HG03460 (cell line): Measurements from ENCODE around the gene DUOX2.
"Not testable (repeated sequence)": the region's sequence is repeated elsewhere in the genome, so short reads cannot be mapped to it uniquely, and the experiment has no call there.

Experiments
- ATAC-seq: cut with Tn5 transposase; IDR thresholded peaks from one replicate; pipeline ENCODE4 v1.9.1; 2021; ENCODE audit not compliant: unreplicated experiment

The DUOX2 gene

GRCh38 chr15:45102226-45102625, 11.7 kb downstream of the DUOX2 start:
- ATAC-seq: no peak

- no peak for ATAC-seq
Observed at GRCh38 chr15:45101749-45102148, 12.2 kb downstream of the DUOX2 start.

GRCh38 chr15:45100884-45101625, 12.9 kb downstream of the DUOX2 start:
- no peak for ATAC-seq

- ATAC-seq: no peak
Observed at GRCh38 chr15:45099549-45100165, 14.3 kb downstream of the DUOX2 start.

GRCh38 chr15:45097466-45097865, 16.5 kb downstream of the DUOX2 start:
- no peak for ATAC-seq

GRCh38 chr15:45095661-45096060, 18.3 kb downstream of the DUOX2 start:
- ATAC-seq: no peak

- no peak for ATAC-seq
Observed at GRCh38 chr15:45094358-45094730, 19.6 kb downstream of the DUOX2 start.

DNA sequence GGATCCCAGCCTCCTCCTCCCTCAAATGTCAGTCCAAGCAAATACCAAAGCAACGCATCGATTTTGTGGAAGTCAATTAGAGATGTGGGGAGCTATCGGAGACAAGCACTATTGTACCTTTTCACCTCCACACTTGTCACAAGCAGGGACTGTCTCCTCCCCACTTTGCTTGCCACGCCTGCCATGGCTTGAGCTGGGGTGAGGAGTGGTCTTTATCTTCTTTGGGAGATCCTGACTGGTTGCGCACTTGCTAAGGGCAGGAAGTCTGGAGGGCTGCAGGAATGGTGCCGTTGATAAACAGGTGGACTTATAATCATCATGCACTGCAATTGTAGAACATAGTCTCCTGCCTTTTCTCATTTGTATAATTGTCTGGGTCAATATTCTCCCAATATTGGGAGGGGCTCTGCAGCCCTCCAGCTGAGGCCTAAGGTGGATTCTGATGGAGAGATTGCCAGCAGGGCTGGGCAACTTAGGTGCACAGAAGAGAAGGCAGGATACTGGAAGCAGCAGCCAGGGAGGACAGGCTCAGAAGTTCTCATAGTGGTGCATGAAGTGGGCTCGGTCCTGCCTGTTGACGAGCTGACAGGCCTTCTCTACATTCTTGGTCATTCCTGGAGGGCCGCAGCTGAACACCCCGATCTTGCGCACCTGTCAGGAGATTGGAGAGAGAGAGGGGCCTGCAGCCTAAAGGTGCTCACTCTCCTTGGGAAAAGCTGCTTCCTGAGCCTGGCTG, 20.2 kb downstream of the DUOX2 start:
- no peak for ATAC-seq

- ATAC-seq: no peak
Observed at GRCh38 chr15:45093013-45093412, 21.0 kb downstream of the DUOX2 start.

DNA sequence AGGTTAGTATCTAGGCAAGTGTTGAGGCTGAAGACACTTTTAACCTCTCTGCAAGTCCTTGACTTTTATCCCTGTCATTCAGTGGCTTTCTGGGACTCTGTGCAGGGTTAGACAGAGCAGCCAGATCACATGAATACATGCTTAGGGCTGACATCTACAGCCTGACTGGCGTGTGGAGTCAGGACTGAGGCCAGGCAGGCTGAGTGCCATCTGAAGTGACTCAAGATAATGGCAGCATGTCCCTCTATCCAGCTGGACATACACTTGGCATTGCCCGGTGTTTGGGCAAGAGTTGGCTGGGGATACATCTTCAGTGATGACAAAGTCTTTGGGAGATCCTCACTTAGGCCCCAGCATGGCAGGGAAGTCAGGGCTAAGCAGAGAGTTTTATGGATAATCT, 22.4 kb downstream of the DUOX2 start:
- no peak for ATAC-seq

GRCh38 chr15:45091161-45091560, 22.8 kb downstream of the DUOX2 start:
- no peak for ATAC-seq

GRCh38 chr15:45089712-45090373, 24.1 kb downstream of the DUOX2 start:
- no peak for ATAC-seq

- ATAC-seq: no peak
Observed at GRCh38 chr15:45088801-45089711, 24.9 kb downstream of the DUOX2 start.

GRCh38 chr15:45087513-45087912, 26.5 kb downstream of the DUOX2 start:
- ATAC-seq: no peak

GRCh38 chr15:45084163-45084562, 29.8 kb downstream of the DUOX2 start:
- ATAC-seq: no peak

- ATAC-seq: no peak
Observed at GRCh38 chr15:45083223-45083622, 30.7 kb downstream of the DUOX2 start.

DNA sequence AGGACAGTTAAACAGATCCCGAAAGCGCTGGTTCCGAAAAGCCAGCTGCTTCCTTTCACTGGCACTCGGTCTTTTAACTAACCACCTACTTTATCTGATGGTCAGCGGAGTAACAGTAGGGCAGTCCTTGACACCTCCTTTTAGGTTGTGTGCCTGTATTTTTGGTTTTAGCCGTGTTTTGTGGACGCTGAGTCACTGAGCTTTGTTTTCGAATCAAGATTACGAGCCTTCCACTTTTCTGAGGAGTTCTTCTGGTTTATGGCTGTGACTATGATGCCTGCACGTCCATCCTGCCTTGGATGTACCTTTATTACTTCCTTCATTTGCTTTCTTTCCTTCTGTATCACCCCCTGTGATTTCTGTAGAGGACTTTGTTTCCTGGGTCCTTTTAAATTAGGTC, 31.6 kb downstream of the DUOX2 start:
- ATAC-seq: not testable (repeated sequence)

DNA sequence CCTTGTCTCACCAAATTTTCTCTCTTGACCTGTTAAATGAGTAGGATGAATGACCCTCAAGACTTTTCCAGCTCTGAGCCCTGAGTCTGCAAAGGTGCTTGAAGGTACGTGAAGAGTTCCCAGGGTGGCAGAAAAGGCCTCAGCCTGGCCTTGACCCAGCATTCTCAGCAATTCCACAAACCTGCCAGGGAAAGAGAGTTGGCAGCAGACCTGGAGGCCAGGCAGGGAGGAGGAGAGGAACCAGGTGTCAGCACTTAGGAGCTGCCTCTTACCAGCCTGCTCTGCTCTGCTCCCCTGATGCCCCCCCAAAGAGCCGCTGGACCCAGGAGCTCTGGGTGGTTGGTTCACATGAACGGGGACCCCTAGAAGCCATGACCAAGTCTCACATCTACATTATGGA, 33.4 kb downstream of the DUOX2 start:
- not testable (repeated sequence) for ATAC-seq

DNA sequence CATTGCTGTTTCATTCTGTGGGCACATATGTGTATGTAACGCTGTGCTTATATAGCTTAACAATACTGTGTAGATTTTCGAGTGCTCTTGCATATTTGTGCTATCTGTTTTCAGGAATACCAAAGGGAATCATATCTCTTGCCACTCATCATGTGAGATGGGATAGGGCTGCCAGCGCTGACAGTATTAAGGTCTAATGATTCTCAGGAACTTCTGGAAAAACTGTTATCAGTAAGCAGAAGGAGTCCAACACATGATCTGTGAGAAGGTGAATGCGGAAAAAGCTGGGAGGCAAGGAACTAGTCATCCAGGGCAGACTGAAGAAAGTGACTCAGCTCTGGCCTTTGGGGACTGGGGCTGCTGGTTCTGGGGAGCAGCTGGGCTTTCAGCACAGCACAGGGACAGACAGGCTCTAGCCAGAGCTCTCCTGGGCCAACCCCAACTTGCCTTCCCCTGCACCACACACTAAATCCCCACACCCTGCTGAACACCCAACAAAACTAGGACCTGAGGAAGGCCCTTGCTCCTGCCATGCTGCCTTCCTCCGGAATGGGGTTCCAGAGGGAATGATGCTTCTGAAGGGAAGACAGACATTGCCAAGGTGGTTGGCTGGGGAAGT, 34.2 kb downstream of the DUOX2 start:
- ATAC-seq: not testable (repeated sequence)

- ATAC-seq: not testable (repeated sequence)
Observed at GRCh38 chr15:45079201-45079600, 34.8 kb downstream of the DUOX2 start.
